ENCODE data around the gene MBLAC1. TPM values are rescaled to one million over a fixed set of nuclear protein-coding genes. Genes with fewer than 3 reads are reported as not detected.

MBLAC1 gene
- total RNA-seq, 1 experiment from 2014 or later = 1.6 TPM

- DNase-seq (ENCODE audit: low read depth) = no peak
These were observed 31.1 kb upstream of the MBLAC1 start for GRCh38 chr7:100095704-100096103.

DNA sequence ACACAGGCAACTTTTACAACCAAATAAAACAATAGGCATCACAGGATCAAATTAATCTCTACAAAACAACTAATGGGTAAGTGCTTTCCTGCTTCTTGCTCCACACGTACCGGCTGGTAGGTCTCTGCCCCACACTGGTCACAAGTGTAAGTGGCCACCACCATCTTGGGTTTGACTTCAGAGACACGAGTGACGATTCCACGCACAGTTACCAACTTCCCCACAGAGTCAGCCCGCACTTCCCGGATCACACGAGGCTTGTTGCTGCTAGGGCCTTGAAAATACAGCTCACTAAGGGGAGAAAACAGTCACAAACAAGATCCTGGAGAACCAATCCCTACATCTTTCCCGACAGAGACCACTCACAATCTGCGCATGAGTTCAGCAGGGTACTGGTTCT lies 27.9 kb upstream of the MBLAC1 start:
- no peak for DNase-seq (ENCODE audit: low read depth)

DNA sequence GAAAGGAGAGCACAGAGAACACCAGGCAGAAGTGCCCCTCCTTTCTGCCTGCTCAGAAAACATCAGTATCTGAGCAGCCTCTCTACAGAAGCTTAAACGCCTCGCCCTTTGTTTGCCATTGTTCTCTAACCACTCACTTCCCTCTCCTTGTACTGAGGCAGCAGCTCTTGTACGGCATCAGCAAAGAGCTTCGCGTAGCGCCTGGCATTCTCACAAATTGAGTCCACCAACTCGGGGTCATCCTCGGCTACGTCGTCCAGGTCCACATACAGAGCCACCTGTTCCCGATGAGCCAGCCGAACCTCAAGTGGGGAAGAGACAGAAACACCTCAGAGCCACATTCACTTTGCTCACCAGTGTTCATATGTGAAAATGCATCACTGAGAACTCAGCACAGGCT lies 27.3 kb upstream of the MBLAC1 start:
- no peak for DNase-seq (ENCODE audit: low read depth)

DNA sequence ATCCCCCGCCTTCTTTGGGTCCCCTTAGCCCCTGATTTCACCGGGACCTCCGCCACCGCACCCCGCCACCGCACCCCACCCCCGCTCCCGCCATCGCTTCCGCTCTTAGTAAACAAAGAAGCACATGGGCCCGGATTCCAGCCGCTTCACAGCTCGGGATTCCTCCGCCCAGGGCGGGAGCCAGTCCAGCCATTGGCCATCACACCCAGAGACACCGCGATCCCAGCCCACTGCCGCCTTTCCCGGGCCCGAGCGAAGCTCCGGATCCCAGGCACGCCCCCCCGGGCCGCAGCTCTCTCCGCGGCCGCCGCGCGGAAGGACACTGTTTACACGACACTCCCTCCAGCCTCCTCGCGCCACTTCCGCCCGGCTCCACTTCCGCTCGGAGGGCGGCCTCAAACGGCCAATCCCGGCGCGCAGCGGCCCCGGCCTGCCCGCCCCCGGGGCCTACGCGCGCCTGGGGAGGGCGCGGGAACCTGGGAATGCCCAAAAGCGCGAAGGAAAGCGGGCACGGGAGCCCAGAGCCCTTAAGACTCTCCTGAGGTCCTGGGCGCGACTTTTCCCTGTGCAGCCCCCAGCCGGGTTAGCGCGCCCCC lies 26.2 kb upstream of the MBLAC1 start:
- peak; percentile 96 for DNase-seq (ENCODE audit: low read depth)

- DNase-seq (ENCODE audit: low read depth) = peak; percentile 99
These were observed 25.5 kb upstream of the MBLAC1 start, which contains the start of the genes AP4M1 and MCM7 for GRCh38 chr7:100101016-100101862. Gene AP4M1, plus strand, starts transcription at chr7:100101643. Its CDS starts 72 bp downstream, at chr7:100101715. Gene MCM7, minus strand, starts transcription at chr7:100101397. Its CDS starts 103 bp downstream, at chr7:100101294.

- peak; percentile 99 for DNase-seq (ENCODE audit: low read depth)
These were observed 23.6 kb upstream of the MBLAC1 start for GRCh38 chr7:100102950-100103840.

DNA sequence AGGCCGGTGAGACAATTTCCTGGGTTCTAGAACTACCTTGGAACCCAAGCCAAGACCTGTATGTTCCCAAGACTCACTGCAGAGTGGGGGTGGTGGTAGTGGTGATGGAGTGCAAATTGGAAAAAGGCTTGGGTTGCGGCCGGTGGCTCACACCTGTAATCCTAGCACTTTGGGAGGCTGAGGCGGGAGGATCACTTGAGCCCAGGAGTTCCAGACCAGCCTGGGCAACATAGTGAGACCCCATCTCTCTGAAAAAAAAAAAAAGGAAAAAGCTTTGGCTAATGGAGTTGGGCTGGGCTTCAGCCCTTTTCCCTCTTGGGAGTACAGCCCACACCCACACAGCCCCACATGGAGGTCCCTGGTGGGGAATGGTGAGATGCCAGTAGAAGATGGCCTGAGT lies 21.2 kb upstream of the MBLAC1 start:
- no peak for DNase-seq (ENCODE audit: low read depth)

GRCh38 chr7:100106633-100107032 lies 20.1 kb upstream of the MBLAC1 start:
- DNase-seq (ENCODE audit: low read depth) = no peak

DNA sequence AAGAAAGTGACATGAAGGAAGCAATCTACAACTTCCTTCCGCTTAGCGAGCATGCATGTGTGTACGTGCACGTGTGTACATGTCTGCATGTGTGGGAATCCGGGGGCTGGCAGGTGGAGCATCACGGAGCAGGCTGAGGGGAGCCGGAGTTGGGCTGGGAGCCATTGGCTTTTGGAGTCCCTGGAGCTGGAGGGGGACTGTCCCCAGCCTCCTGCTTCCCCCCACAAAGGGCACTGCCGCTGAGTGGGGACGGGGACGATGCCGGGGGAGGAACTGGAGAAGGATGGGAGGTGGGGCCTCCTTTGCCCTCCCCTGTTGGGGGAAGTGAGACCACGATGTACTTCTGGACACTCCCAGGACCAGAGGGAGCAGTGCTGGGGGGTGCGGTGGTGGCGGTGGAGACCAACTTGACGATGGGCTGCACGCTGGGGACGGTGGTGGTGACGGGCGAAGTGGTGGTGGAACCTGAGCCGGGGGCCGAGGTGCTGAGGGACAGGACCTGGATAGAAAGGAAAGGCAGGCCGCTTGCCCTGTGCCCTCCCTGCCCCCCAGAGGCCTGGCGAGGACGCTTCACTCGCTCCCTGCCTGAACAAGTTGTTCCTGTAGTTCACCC lies 19.5 kb upstream of the MBLAC1 start:
- no peak for DNase-seq (ENCODE audit: low read depth)

DNA sequence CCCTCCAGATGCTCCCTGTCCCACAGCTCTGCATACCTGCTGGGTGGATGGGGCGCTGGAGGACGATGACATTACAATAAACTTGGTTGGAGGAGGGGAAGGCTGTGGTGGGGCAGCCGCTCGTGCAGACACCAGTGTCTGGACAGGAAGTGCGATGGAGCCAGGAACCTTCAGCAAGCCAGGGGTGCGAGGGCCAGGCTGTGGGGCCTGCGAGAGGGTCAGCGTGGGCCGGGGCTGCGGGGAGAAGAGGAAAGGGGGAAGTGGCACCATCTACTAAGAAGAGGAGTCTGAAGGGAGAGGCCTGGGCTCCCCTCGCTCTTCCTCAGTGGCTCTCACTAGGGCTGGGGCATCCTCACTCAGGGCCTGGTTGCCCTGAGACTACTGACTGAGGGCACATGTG lies 18.9 kb upstream of the MBLAC1 start:
- no peak for DNase-seq (ENCODE audit: low read depth)

GRCh38 chr7:100109521-100110163 lies 17.1 kb upstream of the MBLAC1 start:
- DNase-seq (ENCODE audit: low read depth) = no peak

GRCh38 chr7:100111156-100111555 lies 15.6 kb upstream of the MBLAC1 start:
- no peak for DNase-seq (ENCODE audit: low read depth)

- DNase-seq (ENCODE audit: low read depth) = no peak
These were observed 14.9 kb upstream of the MBLAC1 start for GRCh38 chr7:100111914-100112313.

DNA sequence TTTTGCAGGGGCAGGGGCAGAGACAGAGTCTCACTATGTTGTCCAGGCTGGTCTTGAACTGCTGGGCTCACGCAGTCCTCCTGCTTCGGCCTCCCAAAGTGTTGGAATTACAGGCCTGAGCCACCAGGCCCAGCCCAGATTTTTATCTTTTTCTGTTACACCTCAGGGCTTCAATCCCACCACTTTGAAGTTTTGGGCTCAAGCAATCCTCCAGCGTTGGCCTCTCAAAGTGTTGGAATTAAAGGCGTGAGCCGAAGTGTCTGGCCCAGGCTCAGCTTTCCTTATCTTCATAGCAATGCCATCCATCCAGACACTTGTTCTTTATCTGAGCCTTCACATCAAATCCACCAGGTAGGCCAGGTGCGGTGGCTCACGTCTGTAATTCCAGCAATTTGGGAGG lies 11.7 kb upstream of the MBLAC1 start:
- DNase-seq (ENCODE audit: low read depth) = no peak

- no peak for DNase-seq (ENCODE audit: low read depth)
These were observed 8.2 kb upstream of the MBLAC1 start for GRCh38 chr7:100118388-100119071.

DNA sequence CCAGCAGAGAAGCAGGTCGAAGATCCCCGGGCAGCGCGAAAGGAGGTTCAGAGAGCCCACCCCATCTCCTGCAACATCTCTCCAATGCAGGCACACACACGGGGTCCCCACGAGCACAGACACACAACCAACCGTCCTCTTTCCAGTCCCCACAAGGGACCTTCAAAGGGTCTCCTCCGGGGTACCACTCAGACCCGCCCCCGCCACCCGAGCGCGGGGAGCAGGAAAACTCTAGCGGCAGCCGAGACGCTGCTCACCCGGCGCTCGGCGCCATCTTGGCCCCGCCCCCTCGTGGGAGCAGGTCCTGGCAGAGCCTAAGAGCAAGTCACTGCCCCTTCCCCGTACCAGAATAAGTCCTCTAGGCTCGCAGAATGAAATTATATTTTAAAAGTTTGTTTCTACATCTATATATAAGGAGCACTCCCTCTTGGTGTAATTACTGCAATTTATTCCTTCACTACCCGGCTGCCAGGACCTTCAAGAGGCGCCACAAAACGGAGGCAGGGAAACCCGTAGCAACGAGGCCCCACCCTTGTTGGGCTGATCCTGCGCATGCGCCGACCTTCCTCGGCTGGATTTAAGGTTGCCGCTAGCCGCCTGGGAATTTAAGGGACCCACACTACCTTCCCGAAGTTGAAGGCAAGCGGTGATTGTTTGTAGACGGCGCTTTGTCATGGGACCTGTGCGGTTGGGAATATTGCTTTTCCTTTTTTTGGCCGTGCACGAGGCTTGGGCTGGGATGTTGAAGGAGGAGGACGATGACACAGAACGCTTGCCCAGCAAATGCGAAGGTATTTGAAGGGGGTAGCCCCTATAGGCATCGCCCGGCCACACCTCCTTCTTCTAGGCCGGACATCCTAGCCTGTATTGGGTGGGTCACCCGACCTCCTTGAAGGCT lies 7.4 kb upstream of the MBLAC1 start, which contains the start of the genes CNPY4 and TAF6:
Gene CNPY4 (plus strand): TSS at position 563 of the 898 bp plus-strand sequence. CDS start 111 bp downstream, at position 674.
Gene TAF6 (minus strand): TSS at position 287 of the 898 bp plus-strand sequence. CDS start 5,149 bp downstream, outside the sequence.
- peak; percentile 95 for DNase-seq (ENCODE audit: low read depth)

GRCh38 chr7:100119970-100120732 lies 6.6 kb upstream of the MBLAC1 start:
- DNase-seq (ENCODE audit: low read depth) = peak; percentile 70

GRCh38 chr7:100120733-100121036 lies 6.1 kb upstream of the MBLAC1 start:
- no peak for DNase-seq (ENCODE audit: low read depth)

- DNase-seq (ENCODE audit: low read depth) = no peak
These were observed 4.7 kb upstream of the MBLAC1 start for GRCh38 chr7:100122067-100122466.
